GM19395 (cell line): ENCODE measurements around the gene USP47.

Experiments used
- ATAC-seq: cut with Tn5 transposase; IDR thresholded peaks from one replicate; pipeline ENCODE4 v1.9.1; 2021; ENCODE audit warnings: mild to moderate bottlenecking, moderate library complexity; ENCODE audit not compliant: unreplicated experiment

Gene USP47

GRCh38 chr11:11977206-11977938, 135.6 kb downstream of the USP47 start:
- ATAC-seq, result no peak

GRCh38 chr11:11978098-11978637, 136.4 kb downstream of the USP47 start:
- ATAC-seq, result no peak

- ATAC-seq, result no peak
Observed at GRCh38 chr11:11978792-11979487, 137.2 kb downstream of the USP47 start.

GRCh38 chr11:11979488-11980117, 137.8 kb downstream of the USP47 start:
- no peak for ATAC-seq

- ATAC-seq, result no peak
Observed at GRCh38 chr11:11980200-11980599, 138.4 kb downstream of the USP47 start.

- no peak for ATAC-seq
Observed at GRCh38 chr11:11980841-11981308, 139.1 kb downstream of the USP47 start.

GRCh38 chr11:11981364-11981763, 139.6 kb downstream of the USP47 start:
- no peak for ATAC-seq

GRCh38 chr11:11981840-11982239, 140.1 kb downstream of the USP47 start:
- no peak for ATAC-seq

- no peak for ATAC-seq
Observed at GRCh38 chr11:11982461-11982860, 140.7 kb downstream of the USP47 start.

- ATAC-seq, result no peak
Observed at GRCh38 chr11:11982975-11983374, 141.2 kb downstream of the USP47 start.

GRCh38 chr11:11983427-11983826, 141.7 kb downstream of the USP47 start:
- ATAC-seq, result no peak

- no peak for ATAC-seq
Observed at GRCh38 chr11:11984563-11984962, 142.8 kb downstream of the USP47 start.

GRCh38 chr11:11985016-11985715, 143.4 kb downstream of the USP47 start:
- ATAC-seq, result no peak

GRCh38 chr11:11985954-11986949, 144.5 kb downstream of the USP47 start:
- no peak for ATAC-seq

GRCh38 chr11:11987503-11988022, 145.8 kb downstream of the USP47 start:
- ATAC-seq, result no peak

GRCh38 chr11:11988099-11988651, 146.4 kb downstream of the USP47 start:
- ATAC-seq, result no peak

GRCh38 chr11:11988681-11989261, 147.0 kb downstream of the USP47 start:
- no peak for ATAC-seq

- no peak for ATAC-seq
Observed at GRCh38 chr11:11989774-11990744, 148.3 kb downstream of the USP47 start.
